ENCODE results near the gene ORC5.

The ORC5 gene

DNA sequence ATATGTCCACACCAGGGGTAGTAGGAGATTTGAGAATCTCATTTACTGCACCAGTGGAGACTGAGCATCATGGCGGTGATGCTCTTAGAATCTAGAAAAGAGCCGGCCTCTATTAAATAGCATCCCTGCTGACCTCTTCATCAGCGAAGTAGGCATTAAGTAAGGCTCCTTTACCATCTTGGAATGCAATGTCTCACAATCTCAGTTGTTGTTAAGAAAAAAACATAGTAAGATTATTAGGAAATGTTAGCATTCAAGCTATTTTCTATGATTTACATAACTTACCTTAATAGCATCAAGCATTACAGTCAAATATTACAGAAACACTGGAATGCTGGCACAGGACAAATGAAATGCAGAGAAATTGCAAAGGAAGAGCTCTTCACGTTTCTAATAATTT, 54.5 kb downstream of the ORC5 start:
- Mint-ChIP-seq H3K27ac (no peak overlapping the region), H3K27me3 (no peaks in the 10 kb centered on the region), H3K9me3 (no peaks in the 10 kb centered on the region), H3K4me1 (no peaks in the 10 kb centered on the region), H3K4me3 (no peak overlapping the region)
- DNase-seq = no peak
- no peak for ATAC-seq

DNA sequence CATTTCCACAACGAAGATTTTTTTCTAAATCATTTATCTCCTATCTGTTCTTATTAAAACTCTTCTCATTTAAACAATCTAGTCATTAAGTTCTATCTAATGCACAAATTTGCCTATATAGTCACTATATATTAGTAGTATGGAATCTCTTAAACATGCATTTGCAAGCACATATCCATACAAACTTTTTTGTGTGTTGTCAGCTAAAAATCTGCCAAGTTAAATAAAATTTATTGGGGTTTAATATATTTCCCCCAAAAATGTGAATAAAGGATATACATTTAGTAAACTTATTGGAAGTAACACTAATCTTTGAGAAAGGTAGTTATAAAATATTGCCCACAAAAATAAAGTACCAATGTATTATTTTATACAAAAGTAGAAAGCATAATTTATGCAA, 55.3 kb downstream of the ORC5 start:
- Mint-ChIP-seq H3K27me3 (no peaks in the 10 kb centered on the region), H3K4me1 (no peaks in the 10 kb centered on the region), H3K27ac (no peak overlapping the region), H3K4me3 (no peak overlapping the region), H3K9me3 (no peaks in the 10 kb centered on the region)
- ATAC-seq = no peak
- DNase-seq = no peak

DNA sequence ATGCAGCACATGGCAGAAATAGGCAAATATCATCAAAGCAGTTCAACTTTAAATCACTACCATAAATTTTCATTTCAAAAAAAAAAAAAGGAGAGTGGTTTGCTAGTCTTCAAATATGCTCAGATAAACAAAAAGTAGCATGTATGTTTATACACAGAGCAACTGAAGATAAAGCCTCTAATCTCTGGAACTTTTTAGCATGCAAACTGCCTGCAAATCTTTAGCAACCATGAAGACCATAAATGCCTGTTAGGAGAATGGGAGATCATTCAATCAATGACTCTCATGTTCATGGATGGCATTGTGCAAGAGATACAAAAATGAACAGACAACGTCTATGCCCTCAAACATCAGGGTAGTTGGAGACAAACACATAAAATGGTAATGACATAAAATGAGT, 57.3 kb downstream of the ORC5 start:
- H3K9me3 Mint-ChIP-seq = no peaks in the 10 kb centered on the region
- H3K4me3 Mint-ChIP-seq = no peak overlapping the region
- no peak overlapping the region for H3K27ac Mint-ChIP-seq
- H3K27me3 Mint-ChIP-seq = no peaks in the 10 kb centered on the region
- DNase-seq (no peak), ATAC-seq (no peak)
- H3K4me1 Mint-ChIP-seq = no peaks in the 10 kb centered on the region

DNA sequence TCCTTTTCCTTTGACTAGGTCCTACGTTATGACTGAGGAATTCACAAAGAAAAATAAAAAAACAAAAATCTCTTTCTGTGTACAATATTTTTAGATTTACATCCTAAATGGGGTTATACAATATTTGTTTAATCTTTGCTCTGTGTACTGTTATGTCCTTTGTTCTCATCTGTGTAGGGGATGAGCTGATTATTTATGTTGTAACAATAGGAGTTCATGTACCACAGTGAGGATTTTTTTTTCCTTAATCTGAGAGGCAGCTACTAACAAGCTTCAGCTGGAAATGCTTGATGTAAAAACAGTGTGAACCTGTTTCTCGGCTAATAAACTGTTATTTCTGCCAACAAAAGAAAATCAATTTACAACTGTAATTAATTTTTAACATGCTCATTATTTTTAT, 58.0 kb downstream of the ORC5 start:
- H3K4me1 Mint-ChIP-seq = no peaks in the 10 kb centered on the region
- DNase-seq = no peak
- ATAC-seq = no peak
- H3K4me3 Mint-ChIP-seq = no peak overlapping the region
- H3K27ac Mint-ChIP-seq = no peak overlapping the region
- no peaks in the 10 kb centered on the region for H3K9me3 Mint-ChIP-seq
- H3K27me3 Mint-ChIP-seq = no peaks in the 10 kb centered on the region

DNA sequence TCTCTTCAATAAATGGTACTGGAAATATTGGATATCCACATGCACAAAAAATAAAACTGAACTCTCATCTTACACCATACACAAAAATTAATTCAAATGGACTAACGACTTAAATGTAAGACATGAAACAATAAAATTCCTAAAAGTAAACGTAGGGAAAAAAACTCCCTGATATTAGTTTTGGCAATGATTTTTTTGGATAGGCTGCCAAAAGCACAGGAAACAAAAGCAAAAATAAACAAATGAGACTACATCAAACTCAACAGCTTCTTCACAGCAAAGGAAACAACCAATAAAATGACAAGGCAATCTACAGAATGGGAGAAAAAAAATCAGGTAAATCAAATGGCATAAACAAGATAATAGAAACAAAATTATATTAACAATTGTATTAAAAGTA, 65.7 kb downstream of the ORC5 start:
- no peak for ATAC-seq
- H3K27me3 Mint-ChIP-seq = no peaks in the 10 kb centered on the region
- H3K9me3 Mint-ChIP-seq = no peaks in the 10 kb centered on the region

DNA sequence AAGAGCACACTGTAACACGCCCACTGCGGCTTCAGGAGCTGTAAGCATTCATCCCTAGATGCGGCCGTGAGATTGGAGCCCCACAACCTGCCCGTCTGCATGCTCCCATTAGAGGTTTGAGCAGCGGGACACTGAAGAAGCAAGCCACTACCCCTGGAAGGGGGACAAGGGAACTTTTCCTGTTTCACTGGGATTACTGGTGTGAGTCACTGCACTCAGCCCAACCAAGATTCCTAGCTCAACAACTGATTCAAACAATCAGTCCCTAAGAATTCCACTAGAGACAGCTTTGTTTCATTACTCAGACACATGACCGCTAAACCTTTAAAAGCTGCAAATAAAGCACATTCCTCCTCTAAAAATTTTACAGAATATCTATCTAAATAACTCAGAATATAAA, 69.8 kb downstream of the ORC5 start:
- H3K27me3 Mint-ChIP-seq = no peaks in the 10 kb centered on the region
- H3K27ac Mint-ChIP-seq = no peak overlapping the region
- no peaks in the 10 kb centered on the region for H3K9me3 Mint-ChIP-seq
- DNase-seq (no peak), ATAC-seq (no peak)
- peaks cover 6% of the 10 kb centered on the region for H3K4me1 Mint-ChIP-seq
- H3K4me3 Mint-ChIP-seq = no peak overlapping the region

More for the DNA sequence above, 65.7 kb downstream of the ORC5 start:
- no peak for DNase-seq
- no peak overlapping the region for H3K27ac Mint-ChIP-seq
- H3K4me3 Mint-ChIP-seq = no peak overlapping the region
- no peaks in the 10 kb centered on the region for H3K4me1 Mint-ChIP-seq

DNA sequence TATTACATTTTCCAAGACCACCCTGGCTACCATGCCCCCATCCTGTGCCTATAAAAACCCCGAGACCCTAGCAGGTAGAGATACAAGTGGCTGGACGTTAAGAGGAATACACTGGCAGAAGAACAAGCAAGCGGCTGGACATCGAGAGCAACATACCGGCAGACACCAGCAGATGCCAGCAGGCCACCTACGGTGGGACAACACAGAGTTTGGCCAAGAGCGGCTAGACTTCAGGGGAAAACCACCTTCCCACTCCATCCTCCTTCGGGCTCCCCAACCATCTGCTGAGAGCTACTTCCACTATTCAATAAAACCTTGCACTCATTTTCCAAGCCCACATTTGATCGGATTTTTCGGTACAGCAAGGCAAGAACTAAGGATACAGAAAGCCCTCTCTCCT, 70.3 kb downstream of the ORC5 start:
- no peaks in the 10 kb centered on the region for H3K9me3 Mint-ChIP-seq
- no peak for DNase-seq

DNA sequence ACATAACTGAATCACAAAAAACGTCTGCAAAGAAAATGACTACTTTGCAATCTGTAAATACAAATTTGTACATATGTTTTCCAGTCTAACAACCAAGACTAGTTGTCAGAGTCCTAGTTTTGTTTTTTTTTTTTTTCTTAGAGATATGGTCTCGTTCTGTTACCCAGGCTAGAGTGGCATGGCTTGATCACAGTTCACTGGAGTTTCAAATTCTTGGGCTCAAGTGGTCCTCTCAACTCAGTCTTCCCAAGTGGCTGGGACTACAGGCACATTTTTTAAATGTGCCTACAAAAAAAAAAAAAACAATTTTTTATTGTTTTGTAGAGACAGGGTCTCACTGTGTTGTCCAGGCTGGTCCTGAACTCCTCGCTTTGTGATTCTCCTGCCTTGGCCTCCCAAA, 70.8 kb downstream of the ORC5 start:
- DNase-seq (no peak), ATAC-seq (no peak)
- Mint-ChIP-seq H3K4me1 (peaks cover 6% of the 10 kb centered on the region), H3K9me3 (no peaks in the 10 kb centered on the region), H3K27me3 (no peaks in the 10 kb centered on the region), H3K4me3 (no peak overlapping the region), H3K27ac (no peak overlapping the region)

More for the DNA sequence above, 70.3 kb downstream of the ORC5 start:
- Mint-ChIP-seq H3K27me3 (no peaks in the 10 kb centered on the region), H3K4me3 (no peak overlapping the region), H3K4me1 (peaks cover 6% of the 10 kb centered on the region), H3K27ac (no peak overlapping the region)
- no peak for ATAC-seq

DNA sequence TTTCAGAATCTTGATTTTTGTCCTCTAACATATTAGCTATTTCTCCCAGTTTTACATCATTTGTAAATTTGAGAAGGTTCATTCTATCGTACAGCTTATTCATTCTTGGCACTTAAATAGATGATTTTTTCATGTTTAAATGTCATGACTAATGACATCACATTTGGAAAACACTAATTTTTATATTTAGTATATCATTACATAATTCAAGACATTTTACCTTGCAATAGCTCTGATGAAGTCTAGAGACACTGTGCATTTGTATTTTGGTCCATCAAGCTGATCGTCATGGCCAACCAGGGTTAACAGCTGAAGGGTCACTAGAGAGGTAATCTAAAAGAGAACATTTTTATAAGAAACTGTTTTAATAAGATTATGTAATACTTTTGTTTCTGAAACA, 71.3 kb downstream of the ORC5 start:
- H3K27ac Mint-ChIP-seq = no peak overlapping the region
- no peaks in the 10 kb centered on the region for H3K9me3 Mint-ChIP-seq
- no peaks in the 10 kb centered on the region for H3K27me3 Mint-ChIP-seq
- H3K4me3 Mint-ChIP-seq = no peak overlapping the region
- DNase-seq (no peak), ATAC-seq (no peak)
- peaks cover 6% of the 10 kb centered on the region for H3K4me1 Mint-ChIP-seq

DNA sequence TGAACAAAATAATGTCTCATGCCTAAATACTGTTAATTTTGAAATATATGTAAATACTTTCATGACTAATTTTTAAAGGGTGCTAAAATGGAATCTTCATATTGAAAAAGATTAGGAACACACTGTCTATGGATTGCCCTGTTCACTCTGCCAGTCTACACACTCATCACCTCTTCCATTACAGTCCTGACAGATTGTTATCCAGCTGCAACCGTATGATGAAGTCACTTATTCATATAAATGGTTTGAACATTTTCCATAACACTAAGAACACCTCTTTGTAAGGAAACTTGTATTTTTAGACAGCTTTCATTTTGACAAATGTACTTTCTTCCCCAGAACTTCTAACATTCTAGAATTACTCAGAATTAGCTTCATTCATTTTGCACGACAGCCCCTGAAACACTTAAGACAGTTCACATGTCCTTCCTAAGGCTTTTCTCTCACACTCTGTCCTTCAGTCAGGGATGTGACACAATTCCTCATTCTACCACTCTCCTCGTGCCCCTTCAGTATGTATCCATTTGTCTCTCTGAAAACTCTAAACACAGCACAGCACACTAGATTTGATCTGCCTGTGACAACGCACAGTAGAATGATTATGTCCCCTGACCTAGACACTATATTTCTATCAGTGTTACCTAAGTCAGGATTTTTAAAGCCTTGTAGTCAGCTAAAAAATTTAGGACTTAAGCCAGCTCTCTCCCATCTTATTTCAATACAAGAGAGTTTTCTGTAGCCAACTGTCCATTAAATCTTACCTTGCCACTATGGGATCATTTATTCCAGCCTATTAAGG, 71.9 kb downstream of the ORC5 start:
- H3K27me3 Mint-ChIP-seq = no peaks in the 10 kb centered on the region
- peaks cover 6% of the 10 kb centered on the region for H3K4me1 Mint-ChIP-seq
- no peak overlapping the region for H3K4me3 Mint-ChIP-seq
- H3K27ac Mint-ChIP-seq = peak overlapping the region in 1 of 2 donors; percentile 2
- H3K9me3 Mint-ChIP-seq = peaks cover 0 to 4% of the 10 kb centered on the region in 2 donors
- DNase-seq (no peak), ATAC-seq (no peak)

DNA sequence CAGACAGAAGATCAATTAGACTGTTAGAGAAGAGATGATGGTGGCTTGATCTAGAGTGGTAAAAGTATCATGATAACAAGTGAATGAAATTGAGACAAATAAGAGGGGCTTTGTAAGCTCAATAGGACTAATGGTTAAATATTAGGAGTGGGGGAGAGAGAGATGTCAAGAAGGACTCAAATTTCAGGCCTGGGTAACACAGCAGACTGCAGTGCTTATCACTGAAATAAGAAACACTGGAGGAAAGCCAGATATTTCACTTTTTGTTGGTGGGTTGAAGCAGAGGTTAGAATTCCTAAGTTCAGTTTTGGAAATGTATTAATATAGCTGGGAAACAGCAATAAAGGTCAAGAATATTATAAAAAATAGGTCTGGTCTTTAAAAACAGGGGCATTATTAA, 74.6 kb downstream of the ORC5 start:
- Mint-ChIP-seq H3K4me1 (peaks cover 6% of the 10 kb centered on the region), H3K27me3 (no peaks in the 10 kb centered on the region), H3K4me3 (no peak overlapping the region), H3K27ac (no peak overlapping the region), H3K9me3 (peaks cover 0 to 5% of the 10 kb centered on the region in 2 donors)
- ATAC-seq (no peak), DNase-seq (no peak)

DNA sequence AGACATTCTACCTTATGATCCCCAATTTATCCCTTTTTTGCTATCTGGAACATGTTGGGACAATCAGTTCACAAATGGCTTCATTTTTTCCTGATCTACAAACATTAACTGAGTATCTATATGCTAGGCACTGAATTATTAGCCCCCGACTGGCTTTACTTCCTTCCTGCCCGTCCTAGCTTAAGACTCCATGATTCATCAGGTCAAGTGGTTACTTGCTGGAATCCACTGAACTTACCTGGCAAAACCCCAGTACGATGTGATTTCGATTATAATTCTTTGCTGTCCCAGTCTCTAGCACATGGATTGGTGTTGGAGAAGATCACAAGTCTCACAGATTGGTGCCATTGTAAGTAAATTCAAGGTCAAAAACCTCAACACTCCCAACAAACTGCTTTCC, 77.1 kb downstream of the ORC5 start:
- ATAC-seq (no peak), DNase-seq (no peak)
- H3K27ac Mint-ChIP-seq = peak overlapping the region in 1 of 2 donors; percentile 29
- peaks cover 0 to 5% of the 10 kb centered on the region in 2 donors for H3K9me3 Mint-ChIP-seq
- H3K27me3 Mint-ChIP-seq = no peaks in the 10 kb centered on the region
- no peaks in the 10 kb centered on the region for H3K4me1 Mint-ChIP-seq
- no peak overlapping the region for H3K4me3 Mint-ChIP-seq

DNA sequence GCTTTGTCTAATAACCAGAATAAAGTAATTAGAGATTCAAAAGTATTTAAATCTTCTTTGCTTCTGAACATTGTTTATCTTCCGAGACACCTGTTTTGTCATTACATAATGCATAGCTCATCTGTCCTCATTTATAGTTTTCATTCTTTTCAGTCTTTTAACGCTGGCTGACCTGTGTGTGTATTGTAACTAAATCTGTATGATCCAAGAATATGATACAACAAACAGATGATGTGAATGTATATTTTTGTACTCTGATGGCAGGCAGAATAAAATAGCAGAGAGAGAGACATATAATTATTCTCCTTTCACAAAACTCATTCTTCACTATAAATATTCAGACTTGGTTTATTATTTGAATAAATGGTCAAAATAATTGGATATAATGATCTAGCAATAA, 80.6 kb downstream of the ORC5 start:
- no peak overlapping the region for H3K27ac Mint-ChIP-seq
- no peaks in the 10 kb centered on the region for H3K4me1 Mint-ChIP-seq
- no peak for ATAC-seq
- no peak overlapping the region for H3K4me3 Mint-ChIP-seq
- no peak for DNase-seq
- H3K27me3 Mint-ChIP-seq = no peaks in the 10 kb centered on the region
- peaks cover 2 to 5% of the 10 kb centered on the region in 2 donors for H3K9me3 Mint-ChIP-seq

DNA sequence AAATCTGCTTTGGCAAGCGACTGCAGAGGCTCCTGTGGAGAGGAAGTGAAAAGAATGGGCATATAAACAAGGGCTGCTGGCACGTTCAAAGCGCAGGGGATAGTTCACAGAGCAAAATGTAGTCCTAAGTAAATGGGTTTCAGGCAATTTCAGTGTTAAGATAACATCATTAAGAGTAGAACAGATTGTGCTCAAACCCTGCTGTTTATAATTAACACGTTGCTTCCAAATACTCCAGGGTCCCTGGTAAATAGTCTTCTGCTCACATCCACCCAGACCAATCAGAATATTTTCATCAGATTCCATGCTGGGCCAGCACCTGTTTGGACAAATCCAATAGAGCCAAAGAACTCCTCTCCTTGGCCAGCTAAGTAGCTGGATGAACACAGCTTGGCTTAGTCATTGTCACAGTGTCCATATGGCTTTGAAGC, 81.4 kb downstream of the ORC5 start:
- Mint-ChIP-seq H3K4me3 (no peak overlapping the region), H3K27me3 (no peaks in the 10 kb centered on the region), H3K27ac (no peak overlapping the region), H3K4me1 (no peaks in the 10 kb centered on the region), H3K9me3 (peaks cover 10 to 11% of the 10 kb centered on the region in 2 donors)
- no peak for ATAC-seq
- DNase-seq = no peak

DNA sequence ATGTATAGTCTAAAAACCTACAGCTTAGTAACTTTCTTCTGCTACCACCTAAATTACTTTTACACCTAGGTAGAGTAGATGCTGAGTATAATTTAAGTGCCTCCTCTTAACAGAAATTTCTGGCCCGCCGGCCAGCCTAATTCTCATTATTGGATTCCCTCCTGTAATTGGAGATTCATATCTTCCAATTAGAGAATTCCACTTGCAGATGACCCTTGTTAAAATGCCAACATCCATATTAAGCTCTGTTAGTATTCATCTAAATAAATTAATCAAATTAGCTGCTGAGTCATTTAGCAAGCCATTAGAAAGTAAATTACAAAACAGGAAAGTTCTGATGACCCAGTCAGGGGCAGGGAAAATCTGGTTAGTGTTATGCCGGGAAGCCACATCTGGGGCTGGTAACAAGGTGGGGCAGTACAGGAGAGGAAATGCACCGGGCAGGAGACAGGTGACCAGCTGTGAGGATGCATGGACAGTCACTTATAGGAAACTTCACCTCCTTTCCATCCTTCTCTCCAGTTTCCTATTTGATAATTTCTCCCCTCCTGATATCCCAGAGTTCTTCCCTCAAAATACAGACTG, 82.8 kb downstream of the ORC5 start:
- DNase-seq = no peak
- no peak for ATAC-seq
- no peak overlapping the region for H3K27ac Mint-ChIP-seq
- H3K4me3 Mint-ChIP-seq = no peak overlapping the region
- H3K9me3 Mint-ChIP-seq = peaks cover 11% of the 10 kb centered on the region in 2 donors
- no peaks in the 10 kb centered on the region for H3K27me3 Mint-ChIP-seq
- no peaks in the 10 kb centered on the region for H3K4me1 Mint-ChIP-seq

DNA sequence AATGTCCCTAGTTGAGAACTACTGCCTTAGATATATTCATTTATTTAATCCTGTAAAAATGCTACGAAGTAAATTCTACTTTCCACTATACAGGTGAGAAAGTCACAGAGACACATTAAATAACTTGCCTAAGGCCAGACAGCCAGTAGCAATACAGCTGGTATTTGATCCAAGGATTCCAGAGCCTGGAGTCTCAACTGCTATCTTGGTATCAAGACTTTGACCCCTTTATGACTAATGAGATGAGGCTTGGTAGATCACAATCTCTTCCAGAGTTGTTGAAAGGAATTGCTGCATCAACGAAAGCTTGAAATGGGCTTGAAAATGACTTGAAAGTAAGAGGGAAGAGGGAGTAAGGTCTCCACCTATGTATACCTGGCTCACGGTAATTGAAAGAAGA, 83.3 kb downstream of the ORC5 start:
- ATAC-seq = no peak
- Mint-ChIP-seq H3K27ac (no peak overlapping the region), H3K4me1 (no peaks in the 10 kb centered on the region), H3K4me3 (no peak overlapping the region), H3K9me3 (peaks cover 11% of the 10 kb centered on the region in 2 donors), H3K27me3 (no peaks in the 10 kb centered on the region)
- no peak for DNase-seq

DNA sequence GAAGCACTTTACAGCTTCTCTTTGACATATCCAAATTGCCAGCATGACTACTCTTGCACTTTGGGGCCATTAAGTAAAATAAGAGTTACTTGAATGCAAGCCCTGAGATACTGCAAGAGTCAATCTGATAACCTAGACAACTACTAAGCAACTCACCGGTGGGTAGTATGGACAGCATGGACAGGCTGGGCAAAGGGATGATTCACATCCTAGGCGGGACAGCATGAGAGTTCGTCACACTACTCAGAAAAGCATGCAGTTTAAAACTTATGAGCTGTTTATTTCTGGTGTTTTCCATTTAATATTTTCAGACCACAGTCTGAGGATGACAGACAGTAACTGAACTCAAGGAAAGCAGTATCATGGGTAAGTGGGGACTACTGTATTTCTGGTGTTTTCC, 84.0 kb downstream of the ORC5 start:
- no peaks in the 10 kb centered on the region for H3K4me1 Mint-ChIP-seq
- H3K27me3 Mint-ChIP-seq = no peaks in the 10 kb centered on the region
- no peak overlapping the region for H3K4me3 Mint-ChIP-seq
- no peak for DNase-seq
- H3K27ac Mint-ChIP-seq = no peak overlapping the region
- no peak for ATAC-seq
- peaks cover 11% of the 10 kb centered on the region in 2 donors for H3K9me3 Mint-ChIP-seq

Data from stimulated activated naive CD8-positive, alpha-beta T cell treated with anti-CD3 and anti-CD28 coated beads, Interleukin-15, amount 100 ng/mL, for 72 hours (primary cell).